NB4 (cell line): ENCODE results near the gene FER.

Experiments used
- CTCF ChIP-seq: IDR thresholded peaks from one replicate; pipeline ENCODE4 v1.5.1; 2012; ENCODE audit warnings: low read depth, low read length
- MAX ChIP-seq: IDR thresholded peaks from 2 replicates; pipeline ENCODE4 v1.6.1; 2011; ENCODE audit warnings: low read depth, low read length
- POLR2A ChIP-seq: IDR thresholded peaks from 2 replicates; pipeline ENCODE4 v1.6.1; 2011; ENCODE audit warnings: mild to moderate bottlenecking; ENCODE audit not compliant: insufficient read length; ENCODE audit errors: extremely low read depth

- TF ChIP-seq CTCF (no peak), POLR2A (no peak), MAX (no peak)
Measured at GRCh38 chr5:109223531-109223930, 475.8 kb downstream of the FER start.
